NCI-H748 treated with DMSO at 0.1 percent for 48 hours (cell line): Measurements from ENCODE around the gene C10orf62.
"Not testable (repeated sequence)": the region's sequence is repeated elsewhere in the genome, so short reads cannot be mapped to it uniquely, and the experiment has no call there.

ENCODE experiments used
- DNase-seq: peaks from one replicate; lab custom pipeline; 2025; lab: John Stamatoyannopoulos, UW

C10orf62 gene

DNA sequence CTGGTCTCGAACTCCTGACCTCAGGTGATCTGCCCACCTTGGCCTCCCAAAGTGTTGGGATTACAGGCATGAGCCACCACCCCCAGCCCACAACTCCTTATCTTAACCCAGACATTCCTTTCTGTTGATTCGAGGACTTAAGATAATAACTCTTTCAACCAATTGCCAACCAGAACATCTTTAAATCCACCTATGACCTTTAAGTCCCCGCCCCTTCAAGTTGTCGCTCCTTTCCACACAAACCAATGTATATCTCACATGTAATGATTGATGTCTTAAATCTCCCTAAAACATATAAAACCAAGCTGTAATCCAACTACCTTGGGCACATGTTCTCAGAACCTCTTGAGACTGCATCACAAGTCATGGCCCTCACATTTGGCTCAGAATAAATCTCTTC, 24.7 kb upstream of the C10orf62 start:
- no peak for DNase-seq

DNA sequence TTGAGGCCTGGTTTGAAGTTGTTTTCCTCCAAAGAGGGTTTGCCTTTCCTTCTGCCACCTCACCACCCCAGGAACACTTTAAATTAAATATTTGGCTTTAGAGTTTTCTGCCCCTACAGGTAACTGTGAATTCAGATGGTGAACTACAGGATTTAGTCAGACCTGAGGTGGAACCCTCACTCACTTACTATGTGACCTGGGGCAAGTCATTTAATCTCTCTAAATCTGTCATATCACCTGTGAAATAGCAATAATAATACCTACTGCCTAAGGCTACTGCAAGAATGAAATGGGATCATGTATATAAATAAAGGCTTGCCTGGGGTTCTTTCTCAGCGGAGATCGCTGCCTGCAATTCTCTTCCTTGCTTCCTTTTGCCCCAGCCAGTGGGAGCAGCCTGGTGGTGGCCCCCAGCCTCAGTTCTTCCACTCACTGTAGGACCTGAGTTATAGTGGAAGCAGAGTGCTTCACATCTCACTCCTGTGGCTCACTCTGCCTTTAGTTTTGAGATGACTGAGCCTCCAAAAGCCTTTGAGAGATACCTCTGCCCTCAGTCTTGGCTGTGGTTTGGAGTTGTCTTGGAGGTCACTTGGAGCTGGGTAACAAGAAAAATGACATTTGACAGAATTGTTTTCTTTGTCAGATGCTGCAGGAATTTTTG, 23.1 kb upstream of the C10orf62 start:
- DNase-seq: no peak

DNA sequence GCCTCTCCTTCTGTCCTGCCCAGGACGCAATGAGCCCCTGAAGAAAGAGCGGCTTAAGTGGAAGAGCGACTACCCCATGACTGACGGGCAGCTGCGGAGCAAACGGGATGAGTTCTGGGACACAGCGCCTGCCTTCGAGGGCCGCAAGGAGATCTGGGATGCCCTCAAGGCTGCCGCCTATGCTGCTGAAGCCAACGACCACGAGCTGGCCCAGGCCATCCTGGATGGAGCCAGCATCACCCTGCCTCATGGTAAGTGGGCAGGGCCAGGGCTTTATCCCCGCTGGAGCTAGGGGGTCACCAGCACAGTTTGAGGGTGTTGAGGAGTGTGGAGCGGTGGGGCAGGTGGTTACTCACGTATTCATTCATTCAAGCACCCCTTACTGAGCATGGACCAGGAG, 21.6 kb upstream of the C10orf62 start:
- no peak for DNase-seq

DNA sequence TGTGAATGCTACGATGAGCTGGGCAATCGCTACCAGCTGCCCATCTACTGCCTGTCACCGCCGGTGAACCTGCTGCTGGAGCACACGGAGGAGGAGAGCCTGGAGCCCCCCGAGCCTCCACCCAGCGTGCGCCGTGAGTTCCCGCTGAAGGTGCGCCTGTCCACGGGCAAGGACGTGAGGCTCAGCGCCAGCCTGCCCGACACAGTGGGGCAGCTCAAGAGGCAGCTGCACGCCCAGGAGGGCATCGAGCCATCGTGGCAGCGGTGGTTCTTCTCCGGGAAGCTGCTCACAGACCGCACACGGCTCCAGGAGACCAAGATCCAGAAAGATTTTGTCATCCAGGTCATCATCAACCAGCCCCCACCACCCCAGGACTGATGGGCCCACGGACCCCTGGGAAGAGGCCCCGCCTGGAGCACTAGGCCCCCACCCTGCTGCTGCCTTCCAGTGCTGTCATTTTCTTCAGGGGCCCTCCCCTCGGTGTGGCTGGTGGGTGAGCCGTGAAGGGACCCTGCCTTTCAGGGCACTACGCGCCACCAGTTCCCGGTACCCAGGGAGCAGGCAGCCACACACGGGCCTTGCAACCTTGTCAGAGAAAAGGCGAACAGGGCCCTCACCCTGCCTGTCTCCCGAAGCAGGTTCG, 19.3 kb upstream of the C10orf62 start:
- DNase-seq: no peak

DNA sequence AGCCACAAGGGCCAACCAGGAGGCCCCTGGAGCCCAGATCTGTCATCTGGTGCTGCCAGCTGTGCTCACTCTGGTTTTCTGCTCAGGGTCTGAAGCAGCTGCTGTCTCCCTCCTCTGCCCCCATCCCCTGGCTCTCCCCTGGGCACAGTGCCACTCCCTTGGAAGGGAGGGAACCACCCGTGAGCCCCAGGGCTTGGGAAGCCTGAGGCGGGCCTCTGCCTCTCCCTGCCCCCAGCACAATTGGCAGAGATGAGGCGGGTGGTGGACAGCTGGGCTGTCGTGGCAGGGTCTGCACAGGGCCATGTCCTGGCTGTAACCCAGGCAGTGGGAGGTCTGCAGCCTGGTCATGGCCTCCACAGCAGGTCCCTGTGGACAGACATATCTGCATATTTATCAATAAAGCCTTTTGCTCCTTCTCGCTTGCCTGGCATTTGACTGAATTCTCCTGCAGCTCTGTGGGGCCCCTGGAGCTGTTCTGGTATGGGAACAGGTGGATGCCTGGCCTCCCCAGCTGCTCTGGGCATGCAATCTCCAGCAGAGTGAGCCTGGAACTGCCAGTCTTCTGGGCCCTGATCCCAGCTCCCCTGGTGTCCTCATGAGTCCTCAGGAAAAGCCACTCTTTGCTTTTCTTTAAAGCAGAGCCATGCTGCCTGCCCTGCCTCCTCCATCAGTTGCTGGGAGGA, 18.6 kb upstream of the C10orf62 start:
- DNase-seq: no peak

DNA sequence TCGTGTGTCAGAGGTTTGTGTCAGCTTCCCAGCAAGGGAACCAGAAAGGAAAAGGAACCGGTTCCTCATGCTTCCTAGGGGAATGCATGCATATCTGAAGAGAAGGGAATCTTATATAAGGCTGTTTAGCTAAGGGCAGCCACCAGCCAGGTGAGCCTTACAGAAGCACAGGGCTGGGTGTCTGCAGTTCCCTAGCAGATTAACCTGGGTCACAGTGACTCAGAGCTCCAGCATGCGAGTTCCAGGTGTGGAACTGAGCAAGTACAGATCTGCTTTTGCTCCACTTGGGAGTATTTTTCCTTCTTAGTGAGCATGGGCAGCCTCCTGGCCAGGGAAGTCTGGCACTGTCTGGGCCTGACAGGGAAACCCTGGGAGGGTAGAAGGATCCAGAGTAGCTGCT, 17.9 kb upstream of the C10orf62 start:
- DNase-seq: no peak

DNA sequence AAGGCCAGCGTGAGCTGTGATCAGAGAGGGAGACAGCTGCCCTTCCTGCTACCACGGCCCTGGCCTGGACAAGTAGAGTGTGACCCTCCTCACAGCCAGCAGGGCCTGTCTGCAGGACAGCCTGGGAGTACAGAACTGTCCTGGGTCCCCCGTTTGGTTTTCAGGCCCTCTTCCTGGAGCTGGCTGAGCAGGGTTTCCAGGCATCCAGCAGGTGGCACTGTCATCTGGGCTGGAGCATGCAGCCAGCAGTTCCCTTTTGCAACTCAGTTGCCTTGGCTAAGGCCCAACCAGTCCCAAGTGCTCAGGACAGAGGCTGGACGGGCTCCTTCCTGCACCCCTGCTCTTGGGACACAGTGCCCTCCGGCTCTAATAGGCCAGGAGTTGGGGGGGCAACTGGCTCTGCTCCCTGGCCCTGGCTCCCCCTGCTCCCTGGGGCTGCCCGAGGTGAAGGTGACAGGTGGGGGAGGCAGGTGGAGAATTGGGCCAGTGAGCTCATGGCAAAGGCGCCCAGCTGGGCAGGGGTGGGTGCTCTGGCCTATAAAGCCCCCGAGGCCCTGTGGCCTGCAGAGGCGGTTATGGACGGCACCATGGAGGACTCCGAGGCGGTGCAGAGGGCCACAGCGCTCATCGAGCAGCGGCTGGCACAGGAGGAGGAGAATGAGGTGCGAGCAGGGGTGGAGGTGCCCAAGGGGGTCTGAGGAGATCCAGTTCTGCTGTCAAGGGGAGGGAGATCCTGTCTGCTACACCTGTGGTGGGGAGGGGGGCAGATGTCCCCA, 17.1 kb upstream of the C10orf62 start, which contains the start of gene ANKRD2:
ANKRD2 (plus strand) TSS at position 566 of the 776 bp plus-strand sequence; CDS start at position 576, 10 bp downstream.
- DNase-seq: no peak

DNA sequence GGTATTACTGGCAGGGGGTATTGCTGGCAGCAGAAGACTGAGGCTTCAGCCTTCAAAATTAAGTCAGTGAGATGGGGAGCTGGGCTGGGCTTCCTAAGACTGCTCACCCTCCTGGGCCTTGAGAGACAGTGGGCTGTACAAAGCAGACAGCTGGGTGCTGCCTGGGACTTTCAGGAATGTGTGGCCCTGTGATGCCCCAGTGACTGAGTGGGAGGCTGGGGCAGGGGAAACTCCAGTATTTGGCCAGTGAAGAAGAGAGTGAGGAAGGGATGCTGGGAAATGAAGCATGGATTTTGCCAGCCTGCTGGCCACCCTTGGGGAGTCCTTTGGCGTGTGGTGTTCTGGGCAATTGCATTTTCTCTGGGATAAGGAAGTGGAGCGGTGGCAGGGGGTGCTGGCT, 16.5 kb upstream of the C10orf62 start:
- no peak for DNase-seq

DNA sequence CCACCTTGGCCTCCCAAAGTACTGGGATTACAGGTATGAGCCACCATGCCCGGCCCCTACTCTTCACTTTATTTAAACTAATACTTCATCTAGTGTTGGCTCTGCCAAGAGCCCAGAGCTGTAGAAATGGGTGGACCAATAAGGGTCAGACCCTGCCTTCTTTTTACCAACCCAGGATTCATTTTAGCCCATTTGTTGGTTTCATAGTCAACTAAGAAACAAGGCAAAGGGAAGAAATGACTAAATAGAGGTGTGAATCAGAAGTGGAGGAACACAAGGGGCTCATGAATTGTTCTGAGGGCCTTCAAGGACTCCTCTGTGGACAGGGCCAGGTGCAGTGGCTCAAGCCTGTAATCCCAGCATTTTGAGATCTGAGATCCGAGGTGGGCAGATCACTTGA, 15.8 kb upstream of the C10orf62 start:
- no peak for DNase-seq

DNA sequence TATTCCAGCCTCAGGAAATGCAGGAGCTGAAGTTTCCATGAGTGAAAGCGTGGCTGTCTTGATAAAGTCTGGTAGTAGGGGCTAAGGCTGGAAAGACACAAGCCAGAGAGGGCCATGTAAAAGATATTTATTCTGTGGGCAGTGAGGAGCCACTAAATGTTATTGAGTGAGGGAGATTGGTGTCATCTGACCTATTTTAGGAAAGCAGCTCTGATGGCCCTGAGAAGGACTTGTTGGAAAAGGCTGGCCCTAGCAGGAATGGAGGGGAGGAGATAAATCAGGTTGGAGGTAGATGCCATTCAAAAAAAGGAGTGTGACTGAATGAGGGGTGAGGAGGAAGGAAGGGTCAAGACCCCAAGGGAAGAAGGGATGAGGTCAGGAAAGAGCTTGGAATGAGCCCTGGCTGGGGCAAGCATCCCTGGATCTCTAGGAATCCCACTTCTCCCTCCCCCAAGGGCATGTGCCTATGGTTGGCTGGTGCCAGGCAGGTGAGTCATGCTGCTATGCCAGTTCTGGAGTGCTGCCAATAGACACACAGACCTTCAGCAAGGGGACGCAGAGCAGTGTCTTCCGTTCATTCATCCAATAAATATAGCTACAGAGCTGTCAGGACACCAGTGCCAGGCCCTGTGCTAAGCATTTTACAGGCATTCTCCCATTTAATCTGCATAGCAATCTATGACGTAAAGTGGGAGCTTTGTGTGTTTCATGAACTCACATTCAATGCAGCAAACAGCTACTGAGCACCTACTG, 15.0 kb upstream of the C10orf62 start:
- peak; percentile 4 for DNase-seq

DNA sequence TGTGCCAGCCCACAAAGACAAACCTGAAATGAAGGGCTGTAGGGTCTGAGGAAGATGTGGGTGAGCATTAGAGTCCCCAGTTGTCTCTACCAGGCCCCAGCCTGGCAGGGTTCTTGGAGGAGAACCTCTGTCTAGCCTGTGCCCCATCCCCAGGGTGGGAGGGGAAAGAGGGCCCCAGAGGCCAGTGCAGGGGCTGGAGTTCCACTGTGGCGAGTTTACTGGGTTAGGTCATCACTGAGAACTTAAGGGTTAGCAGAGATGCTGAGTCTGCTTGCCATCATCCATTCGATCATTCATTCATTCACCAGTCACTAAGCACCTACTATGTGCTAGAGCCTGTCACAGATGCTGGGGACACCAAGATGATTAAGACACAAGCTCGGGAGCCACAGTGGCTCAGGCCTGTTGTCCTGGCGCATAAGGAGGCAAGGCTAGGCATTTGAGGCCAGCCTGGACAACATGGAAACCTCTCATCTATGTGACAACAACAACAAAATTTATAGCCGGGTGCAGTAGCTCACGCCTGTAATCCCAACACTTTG, 14.3 kb upstream of the C10orf62 start:
- DNase-seq: no peak

DNA sequence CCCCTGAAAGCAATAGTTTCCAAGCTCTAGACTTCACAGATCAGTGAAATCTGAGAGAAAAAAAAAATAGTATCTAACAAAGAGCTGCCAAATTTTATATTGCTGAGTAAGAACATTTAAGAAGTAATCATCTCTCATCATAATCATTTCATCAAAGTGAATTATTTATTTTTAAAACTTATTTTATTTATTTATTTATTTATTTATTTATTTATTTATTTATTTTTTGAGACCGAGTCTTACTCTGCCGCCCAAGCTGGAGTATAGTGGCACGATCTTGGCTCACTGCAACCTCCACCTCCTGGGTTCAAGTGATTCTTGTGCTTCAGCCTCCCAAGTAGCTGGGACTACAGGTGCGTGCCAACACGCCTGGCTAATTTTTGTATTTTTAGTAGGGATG, 13.0 kb upstream of the C10orf62 start:
- not testable (repeated sequence) for DNase-seq

DNA sequence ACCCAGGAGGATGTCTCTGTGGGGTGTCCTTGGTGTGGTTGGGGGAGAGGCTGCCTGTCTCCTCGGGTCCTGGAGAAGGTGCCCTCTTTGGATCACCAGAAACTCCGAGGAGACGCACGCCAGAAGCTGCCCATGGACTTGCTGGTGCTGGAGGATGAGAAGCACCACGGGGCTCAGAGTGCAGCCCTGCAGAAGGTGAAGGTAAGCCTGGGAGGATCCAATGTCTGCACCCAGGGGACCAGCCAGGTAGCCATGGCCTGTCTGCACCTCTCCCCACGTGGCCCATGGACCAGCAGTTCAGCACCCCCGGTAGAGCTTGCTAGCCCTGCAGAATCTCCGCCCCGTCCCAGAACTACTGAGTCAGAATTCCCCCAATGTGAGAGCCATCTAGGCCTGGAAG, 11.8 kb upstream of the C10orf62 start:
- DNase-seq: no peak

DNA sequence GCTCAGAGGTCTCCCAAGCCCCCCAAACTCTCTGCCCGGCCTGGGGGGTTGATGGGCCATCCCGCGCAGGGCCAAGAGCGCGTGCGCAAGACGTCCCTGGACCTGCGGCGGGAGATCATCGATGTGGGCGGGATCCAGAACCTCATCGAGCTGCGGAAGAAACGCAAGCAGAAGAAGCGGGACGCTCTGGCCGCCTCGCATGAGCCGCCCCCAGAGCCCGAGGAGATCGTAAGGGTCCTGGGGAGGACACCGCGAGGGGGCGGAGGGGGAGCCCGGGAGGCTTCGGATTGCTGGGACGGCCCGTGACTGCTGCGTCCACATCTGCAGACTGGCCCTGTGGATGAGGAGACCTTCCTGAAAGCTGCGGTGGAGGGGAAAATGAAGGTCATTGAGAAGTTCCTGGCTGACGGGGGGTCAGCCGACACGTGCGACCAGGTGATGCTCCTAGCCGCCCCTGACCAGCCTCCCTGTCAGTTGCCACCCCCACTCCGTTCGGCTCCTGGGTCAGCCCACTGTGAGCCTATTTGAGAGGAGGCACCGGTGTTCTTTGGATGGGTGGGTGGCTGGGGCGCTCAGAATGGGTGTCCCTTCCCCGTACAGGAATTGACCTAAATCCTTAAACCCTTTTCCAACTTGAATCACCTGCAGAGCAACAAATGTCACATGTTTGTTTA, 11.2 kb upstream of the C10orf62 start:
- DNase-seq: no peak

DNA sequence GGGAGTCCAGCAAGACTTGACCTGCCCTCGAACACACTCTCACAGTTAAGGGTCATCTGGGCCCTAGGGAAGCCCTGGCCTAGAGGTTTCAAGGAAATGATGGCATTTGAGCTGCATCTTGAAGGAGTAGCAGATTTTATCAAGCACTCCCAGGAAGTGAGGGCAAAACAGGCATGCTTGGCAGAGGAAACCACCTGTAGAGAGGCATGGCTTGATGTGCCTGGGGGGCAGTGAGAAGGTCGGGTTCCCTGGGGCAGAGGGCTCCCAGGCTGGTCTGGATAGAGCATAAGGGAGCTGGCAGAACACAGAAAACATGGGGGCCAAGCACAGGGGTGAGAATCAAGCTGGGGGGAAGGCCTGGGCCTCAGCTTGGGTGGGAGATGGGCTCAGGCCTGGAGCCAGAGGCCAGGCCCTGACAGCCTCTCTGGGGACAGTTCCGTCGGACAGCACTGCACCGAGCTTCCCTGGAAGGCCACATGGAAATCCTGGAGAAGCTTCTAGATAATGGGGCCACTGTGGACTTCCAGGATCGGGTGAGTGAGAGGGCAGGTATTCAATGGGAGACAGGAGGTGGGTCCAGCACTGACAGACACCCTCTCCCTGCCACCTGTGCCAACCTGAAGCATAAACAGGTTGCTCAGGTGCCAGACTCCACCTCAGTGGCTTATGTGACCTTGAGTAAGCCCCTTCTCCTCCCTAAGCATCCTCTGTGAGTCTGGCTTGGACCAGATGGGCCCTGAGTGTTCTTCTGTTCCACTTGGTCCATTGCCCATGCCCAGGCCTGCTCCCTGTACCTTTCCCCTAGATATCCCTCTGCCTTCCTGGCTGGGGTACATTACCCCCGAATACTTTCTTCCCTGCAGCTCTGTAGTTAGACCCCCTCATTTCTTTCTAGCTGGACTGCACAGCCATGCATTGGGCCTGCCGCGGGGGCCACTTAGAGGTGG, 8.8 kb upstream of the C10orf62 start:
- DNase-seq: no peak

DNA sequence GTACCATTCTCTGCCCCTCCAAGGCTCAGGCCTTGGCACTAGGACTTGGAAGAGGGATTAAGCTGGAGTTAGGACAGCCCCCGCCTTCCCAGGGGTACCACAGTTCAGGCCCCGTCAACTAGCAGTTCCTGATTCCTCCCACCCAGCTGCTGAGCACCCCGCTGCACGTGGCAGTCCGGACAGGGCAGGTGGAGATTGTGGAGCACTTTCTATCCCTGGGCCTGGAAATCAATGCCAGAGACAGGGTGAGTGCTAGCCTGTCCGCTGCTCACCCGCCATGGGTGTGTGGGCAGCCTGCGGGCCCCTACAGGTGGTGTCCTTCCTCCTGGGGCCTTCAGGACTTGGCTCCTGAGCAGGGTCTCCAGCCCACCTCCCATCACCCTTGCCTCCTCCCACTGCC, 7.4 kb upstream of the C10orf62 start:
- no peak for DNase-seq

DNA sequence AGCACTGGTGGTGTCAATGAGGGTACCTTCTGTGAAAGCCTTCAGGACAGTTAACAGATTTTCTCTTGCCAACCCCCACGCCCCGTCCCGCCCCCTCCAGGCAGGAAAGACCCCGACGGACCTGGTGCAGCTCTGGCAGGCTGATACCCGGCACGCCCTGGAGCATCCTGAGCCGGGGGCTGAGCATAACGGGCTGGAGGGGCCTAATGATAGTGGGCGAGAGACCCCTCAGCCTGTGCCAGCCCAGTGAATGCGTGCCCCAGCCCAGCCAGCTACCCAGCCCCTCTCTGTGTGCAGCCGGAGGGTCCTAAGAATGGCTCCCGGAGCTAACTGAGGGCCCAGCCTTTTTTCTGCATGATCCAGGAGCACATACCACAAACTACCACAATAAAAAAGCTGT, 6.0 kb upstream of the C10orf62 start:
- no peak for DNase-seq

DNA sequence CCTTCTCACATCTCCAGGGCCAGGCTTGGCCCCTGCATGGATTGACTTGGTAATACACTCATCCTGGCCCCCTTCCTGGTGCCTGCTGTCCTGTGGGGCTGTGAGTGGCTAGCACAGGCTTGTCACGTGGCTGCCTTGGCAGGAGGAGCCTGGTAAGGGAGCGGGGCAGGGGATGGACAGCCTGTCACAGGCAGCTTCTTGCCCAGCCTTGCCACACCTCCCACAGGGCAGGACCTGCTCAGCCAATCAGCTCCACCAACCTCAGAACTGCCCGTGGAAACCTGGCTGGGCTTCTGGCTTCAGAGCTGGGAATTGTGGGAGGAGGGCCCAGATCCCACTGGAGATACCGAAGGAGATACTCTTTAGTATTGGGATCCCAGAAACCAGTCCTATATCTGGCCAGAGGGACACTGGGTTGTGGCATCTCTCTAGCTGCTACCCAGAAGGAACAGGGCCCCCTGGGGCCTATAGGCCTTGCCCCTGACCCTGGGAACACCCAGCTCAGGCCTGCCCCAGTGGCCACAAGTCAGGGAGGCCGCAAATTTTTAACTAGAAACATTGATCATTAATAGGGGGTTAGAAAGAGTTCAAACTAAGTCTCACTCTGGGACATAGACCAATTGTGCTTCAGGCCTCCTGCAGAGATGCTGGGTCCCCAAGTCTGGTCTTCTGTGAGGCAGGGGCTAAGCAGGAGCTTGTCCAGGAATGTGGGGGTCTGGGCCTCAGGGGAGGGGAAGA, 5.3 kb upstream of the C10orf62 start, which contains the start of gene HOGA1:
HOGA1 (plus strand) TSS at position 330 of the 738 bp plus-strand sequence; CDS start at position 645, 315 bp downstream.
- no peak for DNase-seq
